Middle frontal gyrus (tissue), 1 donor: ENCODE results near the gene CFL1.
A peak's percentile ranks its signal among the peaks of the same experiment; 100 is the strongest.
"Not testable (repeated sequence)": the region's sequence is repeated elsewhere in the genome, so short reads cannot be mapped to it uniquely, and the experiment has no call there.

Source experiments
- DNase-seq: peaks from one replicate; pipeline ENCODE4 v3.0.0-alpha.2; 2015; ENCODE audit warnings: low spot score; ENCODE audit errors: extremely low spot score

CFL1 gene

DNA sequence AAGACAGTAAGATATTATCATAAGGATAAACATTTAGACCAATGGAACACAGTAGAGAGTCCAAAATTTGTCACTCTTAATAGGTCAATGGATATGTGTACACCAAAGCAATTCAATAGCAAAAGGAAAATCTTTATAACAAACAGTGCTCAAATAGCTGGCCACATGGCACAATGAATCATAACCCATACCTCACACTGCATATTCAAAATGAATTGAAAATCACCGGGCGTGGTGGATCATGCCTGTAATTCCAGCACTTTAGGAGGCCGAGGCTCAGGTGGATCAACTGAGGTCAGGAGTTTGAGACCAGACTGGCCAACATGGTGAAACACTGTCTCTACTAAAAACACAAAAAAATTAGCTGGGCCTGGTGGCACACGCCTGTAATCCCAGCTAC lies 15.8 kb downstream of the CFL1 start:
- DNase-seq: no peak

DNA sequence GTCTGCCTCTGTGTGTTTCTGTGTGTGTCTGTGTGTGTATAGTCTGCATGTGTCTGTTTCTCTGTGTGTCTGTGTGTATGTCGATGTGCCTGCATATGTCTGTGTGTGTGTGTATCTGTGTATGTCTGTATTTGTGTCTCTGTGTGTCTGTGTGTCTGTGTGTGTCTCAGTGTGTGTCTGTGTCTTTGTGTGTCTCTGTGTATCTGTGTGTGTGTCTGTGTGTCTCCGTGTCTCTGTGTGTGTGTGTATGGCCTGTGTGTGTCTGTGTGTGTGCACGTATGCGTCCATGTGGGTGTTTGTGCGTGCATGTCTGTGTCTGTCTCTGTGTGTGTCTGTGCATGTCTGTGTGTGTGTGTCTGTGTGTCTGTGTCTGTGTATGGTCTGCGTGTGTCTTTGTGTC lies 23.8 kb downstream of the CFL1 start:
- no peak for DNase-seq

- peak; percentile 91 for DNase-seq
Observed at GRCh38 chr11:65833297-65834030, 24.5 kb downstream of the CFL1 start, which contains the start of gene SNX32. TSS of gene SNX32 (plus strand) at chr11:65833963. CDS start at chr11:65834066, 103 bp downstream.

- DNase-seq: not testable (repeated sequence)
Observed at GRCh38 chr11:65832231-65832630, 25.7 kb downstream of the CFL1 start.

DNA sequence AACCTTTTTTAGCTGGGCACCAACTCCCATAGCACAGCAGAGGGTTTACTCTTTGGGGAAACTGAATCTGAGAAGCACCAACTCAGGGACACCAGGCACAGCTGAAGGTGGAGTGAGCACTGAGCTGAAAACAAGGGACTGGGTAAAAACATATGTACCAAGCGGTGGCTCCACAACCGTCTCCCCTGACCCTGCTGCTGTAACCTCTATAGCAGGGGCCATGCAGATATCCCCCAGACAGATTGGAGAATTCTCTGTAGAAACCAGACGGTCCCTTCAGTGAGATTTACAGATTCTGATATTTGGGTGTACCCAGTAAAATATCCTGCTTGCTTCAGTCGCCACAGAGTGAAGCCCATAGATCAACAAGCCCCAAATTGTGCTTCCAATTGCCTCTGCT lies 28.5 kb downstream of the CFL1 start:
- no peak for DNase-seq

GRCh38 chr11:65826984-65827735 lies 30.8 kb downstream of the CFL1 start:
- no peak for DNase-seq

GRCh38 chr11:65822776-65823528 lies 35.0 kb downstream of the CFL1 start:
- no peak for DNase-seq

DNA sequence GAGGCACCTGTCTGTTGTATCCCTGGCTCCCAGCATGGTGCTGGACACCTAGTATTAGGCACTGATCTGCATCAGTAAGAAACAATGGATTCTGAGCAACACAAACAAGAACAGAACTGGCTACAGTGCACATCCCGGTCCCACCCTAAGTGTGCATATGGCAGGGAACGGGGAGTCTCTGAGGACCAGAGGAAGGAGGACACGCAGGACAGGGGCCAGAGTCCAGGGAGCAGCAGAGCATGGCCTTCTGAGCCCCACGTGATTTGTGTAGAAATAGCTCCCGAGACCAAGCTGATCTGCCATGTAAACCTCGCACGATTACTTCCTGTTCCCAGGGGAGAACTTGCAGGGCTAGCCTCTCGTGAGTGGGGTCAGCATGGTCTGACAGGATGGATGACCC lies 36.9 kb downstream of the CFL1 start:
- no peak for DNase-seq

DNA sequence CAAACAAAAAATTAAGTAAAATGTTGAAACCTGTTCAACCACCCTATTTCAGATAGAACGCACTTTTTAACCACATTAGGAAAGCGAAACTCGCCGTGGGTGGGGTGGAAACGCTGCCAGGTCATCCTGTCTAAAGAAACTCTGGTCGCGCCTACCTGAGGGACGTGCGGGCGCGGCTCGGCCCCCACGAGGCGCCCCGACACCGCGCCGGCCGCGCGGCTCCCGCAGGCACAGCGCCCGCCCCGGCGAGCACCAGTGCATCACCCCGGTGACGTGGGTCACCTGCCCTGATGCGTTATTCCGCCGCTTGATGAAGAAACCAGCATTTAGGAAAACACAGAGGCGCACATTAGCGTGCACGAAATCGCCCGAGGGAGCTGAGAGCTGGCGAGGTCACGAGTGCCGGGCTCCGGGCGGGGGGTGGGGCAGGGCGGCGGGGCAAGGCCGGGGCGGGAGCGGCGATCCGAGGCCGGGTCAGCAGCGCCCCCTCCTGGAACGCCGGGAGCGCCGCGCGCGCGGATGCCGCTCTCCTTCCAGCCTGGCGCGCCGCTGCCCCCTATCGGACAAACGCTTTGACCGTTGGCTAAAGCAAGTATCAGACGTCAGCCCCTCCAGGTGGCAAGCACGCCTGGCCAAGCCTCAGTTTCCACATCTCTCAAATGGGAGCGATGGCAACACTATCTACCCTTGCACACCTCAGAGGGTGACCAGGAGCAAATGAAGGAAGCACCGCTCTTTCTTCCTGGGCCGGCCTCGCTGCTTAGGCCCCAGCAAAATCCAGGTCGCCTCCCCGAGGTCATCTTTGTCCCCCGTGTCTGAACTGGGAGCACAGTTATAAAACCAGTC lies 39.9 kb downstream of the CFL1 start:
- DNase-seq: peak; percentile 88

- DNase-seq: no peak
Observed at GRCh38 chr11:65817312-65817834, 40.6 kb downstream of the CFL1 start.

DNA sequence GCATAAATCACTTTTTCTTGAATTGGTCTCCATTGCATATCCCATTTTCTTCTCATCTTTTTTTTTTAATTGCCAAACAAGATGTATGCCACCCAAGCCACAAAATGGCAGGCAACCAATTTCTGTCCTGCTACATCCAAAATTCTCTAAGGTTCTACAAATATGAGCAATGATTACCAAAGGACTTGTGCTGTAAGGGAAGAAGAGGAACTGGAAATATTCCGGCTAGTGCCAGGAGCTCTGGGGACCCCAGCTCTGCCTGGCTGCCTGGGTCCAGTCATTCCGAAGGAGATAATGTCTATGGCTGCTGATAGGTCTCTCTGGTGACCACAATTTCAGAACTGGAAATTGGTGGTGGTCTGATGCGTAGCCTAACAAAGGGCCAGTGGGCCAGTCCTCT lies 41.3 kb downstream of the CFL1 start:
- DNase-seq: no peak

DNA sequence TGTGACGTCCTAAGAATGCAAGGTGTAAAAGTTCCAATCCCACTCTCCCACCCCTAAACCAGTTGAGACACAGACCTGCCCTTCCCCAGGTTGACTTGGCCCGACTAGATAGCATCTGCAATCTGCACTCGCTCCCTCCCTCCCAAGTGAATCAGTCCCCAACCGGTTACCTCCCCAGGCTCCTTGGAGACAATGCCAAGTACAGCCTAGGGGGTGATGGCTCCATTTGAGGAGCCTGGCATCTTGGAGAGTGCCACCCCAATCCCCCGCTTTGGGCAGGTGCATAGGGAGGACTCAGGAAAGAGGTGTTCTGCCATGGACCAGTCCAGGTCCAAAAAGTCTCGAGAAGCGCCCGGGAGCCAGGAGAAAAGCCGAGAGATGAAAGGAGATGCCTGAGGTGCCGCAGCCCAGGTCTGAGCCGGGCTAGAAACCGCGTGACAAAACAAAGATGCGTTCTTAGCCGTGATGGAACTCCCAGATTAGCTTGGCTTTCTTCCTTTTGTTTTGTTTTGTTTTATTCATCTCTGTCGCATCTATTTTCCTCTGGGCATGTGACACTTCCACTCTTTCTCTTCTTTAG lies 42.9 kb downstream of the CFL1 start:
- no peak for DNase-seq

- no peak for DNase-seq
Observed at GRCh38 chr11:65814131-65814985, 43.6 kb downstream of the CFL1 start.

DNA sequence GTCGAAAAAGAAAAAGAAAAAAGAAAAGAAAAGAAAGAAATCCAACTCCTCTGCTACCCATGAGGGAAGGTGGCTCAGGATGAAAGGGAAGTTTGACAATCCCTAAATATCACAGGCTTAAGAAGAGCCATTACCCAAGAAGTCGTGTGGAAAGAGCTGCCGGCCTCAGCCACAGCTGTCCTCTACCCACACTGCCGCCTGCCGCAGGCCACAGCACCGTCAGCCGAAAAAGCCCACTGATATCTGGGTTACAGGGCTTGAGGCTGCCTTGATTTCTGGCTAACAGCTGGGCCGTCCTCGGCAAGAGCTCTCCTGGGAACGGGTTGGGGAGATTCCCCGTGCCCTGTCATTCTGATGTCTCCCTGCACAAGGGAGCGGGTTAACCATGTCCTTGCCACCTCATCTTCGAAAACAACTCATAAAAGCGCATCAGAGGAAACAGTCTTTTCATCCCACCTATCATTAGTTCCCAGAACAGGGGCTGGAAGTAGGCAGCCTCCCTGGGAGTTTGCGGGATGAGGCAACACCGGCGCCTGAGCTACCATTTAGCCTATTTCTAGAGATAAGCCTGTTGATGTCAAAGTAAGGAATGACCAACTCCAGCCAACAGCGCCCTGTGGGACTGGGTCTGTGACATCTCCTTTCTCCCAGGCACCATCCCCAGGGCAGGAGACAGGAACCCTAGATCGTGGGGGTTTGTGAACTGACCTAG lies 46.1 kb downstream of the CFL1 start:
- DNase-seq: no peak

DNA sequence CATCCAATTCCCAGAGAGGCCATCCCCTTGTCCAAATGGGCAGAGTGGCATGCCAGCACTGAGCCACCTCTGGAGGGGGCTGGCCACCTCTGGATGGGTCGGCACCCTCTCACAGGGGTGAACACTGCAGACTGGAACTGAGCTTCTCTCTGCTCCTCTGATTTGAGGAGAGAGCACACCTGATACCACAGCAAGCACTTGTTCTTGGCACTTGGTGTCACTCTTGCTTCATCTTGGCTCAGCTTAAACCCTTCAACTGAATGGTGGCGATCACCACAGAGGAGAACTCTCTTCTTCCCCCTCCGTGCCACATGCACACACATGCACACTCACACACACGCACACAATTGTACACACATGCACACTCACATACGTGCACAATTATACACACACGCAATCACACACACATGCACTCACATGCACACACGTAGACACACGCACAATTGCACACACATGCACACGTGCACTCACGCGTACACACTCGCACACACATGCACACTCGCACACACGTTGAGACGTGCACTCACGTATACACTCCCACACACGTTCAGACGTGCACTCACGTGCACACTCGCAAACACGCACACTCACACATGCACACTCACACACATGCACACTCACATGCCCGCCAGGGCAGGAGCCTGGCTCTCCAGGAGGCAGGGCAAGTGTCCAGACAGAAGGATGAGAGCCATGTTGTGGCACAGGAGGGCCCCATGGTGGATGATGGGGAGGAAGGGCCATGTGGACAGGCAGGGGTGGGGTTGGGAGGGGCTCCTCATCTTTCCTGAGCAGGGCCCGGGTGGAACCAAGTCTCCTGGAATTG lies 47.7 kb downstream of the CFL1 start:
- DNase-seq: no peak

GRCh38 chr11:65809496-65809895 lies 48.5 kb downstream of the CFL1 start:
- no peak for DNase-seq

GRCh38 chr11:65808744-65809341 lies 49.1 kb downstream of the CFL1 start:
- DNase-seq: no peak

DNA sequence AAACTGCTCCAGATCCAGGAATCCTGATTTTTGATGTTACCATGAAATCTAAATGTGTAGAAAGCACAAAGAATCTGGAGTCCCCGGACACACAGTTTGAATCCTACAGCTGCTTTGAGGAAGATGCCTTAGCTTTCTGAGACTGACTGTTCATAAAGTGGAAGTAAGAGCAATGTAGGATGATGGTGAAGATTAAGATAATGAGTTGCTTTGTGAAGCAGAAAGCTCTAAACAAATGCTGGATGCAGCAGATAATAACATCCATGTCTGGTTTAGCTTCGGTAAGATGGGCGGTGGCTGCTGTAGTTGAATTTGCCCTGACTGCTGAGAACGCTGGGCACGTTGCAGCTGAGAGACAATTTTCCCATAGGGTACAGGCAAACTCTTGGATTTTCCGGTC lies 51.0 kb downstream of the CFL1 start:
- DNase-seq: no peak
